GM18858 (cell line): ENCODE data around the gene DCAF7.

Experiments
- ATAC-seq: cut with Tn5 transposase; IDR thresholded peaks from one replicate; pipeline ENCODE4 v1.9.1; 2021; ENCODE audit not compliant: unreplicated experiment

DCAF7 gene

GRCh38 chr17:63579633-63580032 lies 29.4 kb downstream of the DCAF7 start:
- no peak for ATAC-seq

GRCh38 chr17:63587770-63588169 lies 37.5 kb downstream of the DCAF7 start:
- no peak for ATAC-seq

- ATAC-seq: no peak
These were observed 38.5 kb downstream of the DCAF7 start for GRCh38 chr17:63588797-63589196.

DNA sequence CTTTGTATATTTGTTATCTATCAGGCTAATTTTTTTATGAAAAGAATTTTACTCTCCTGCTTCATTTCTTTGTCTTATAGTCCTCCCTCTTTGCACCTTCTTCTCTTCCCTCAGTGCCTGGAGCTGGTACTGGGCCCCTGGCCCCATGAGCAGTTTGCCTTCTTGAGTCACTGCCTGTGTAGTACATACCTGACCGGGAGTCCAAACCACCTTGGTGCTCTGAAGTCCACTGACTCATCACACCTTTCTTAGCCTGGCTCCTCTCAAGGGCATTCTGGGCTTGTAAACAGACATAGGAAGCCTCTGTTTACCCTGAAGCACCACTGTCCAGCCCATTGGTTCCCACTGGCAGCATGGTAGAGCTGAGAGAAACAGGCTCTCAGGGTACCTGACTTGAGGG lies 39.4 kb downstream of the DCAF7 start:
- no peak for ATAC-seq

- ATAC-seq: no peak
These were observed 42.5 kb downstream of the DCAF7 start for GRCh38 chr17:63592797-63593196.

GRCh38 chr17:63595132-63595531 lies 44.9 kb downstream of the DCAF7 start:
- no peak for ATAC-seq

GRCh38 chr17:63596856-63597586 lies 46.7 kb downstream of the DCAF7 start:
- ATAC-seq: no peak

DNA sequence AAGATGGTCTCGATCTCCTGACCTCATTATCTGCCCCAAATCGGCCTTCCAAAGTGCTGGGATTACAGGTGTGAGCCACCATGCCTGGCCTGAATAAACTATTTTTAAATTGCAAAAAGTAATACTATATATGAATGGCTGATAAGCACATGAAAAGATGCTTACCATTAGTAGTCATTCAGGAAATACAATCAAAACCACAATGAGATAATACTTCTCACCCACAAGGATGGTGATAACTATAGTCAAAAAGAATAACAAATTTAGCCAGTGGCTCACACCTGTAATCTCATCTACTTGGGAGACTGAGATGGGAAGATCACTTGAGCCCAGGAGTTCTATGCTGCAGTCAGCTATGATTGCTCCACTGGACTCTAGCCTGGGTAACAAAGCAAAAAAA lies 48.0 kb downstream of the DCAF7 start:
- ATAC-seq: no peak

GRCh38 chr17:63600569-63601438 lies 50.5 kb downstream of the DCAF7 start, which contains the start of gene TACO1:
Gene TACO1 (plus strand): TSS chr17:63600895. CDS start chr17:63601084, 189 bp downstream.
- ATAC-seq: peak; percentile 56

DNA sequence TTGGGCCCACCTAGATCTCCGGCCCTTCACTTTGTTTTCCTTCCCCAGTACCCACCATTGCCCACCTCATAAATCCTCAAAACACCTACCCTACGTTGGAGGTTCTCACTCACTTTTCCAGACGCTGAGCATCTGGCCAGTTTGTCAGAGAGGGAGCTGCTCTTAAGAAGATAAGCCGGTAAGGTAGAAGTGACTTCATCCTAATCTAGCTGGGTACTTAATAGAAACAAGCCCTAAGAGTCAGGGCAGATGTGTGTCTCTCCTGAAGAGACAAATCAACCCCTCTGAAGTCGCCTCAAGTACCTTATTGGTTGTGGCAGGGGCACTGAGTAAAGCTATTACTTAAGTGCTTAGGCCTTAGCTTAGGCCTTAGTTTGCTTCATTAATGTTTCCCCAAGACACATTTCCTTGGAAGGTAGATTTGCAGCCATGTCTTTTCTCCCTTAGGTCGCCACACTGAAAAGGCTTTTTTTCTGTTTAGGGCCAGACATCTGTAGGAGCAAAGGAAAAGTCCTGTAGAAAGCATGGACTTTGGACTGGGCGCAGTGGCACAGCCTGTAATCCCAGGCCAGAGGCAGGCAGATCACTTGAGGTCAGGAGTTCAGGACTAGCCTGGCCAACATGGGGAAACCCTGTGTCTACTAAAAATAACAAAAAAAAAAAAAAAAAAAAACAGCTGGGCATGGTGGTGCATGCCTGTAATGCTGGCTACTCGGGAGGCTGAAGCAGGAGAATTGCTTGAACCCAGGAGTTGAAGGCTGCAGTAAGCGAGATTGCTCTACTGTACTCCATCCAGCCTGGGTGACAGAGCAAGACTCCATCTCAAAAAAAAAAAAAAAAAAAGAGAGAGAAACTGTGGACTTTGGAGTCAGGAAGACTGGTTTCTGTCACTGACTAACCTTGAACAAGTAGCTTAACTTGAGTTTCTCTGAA lies 51.4 kb downstream of the DCAF7 start:
- no peak for ATAC-seq

DNA sequence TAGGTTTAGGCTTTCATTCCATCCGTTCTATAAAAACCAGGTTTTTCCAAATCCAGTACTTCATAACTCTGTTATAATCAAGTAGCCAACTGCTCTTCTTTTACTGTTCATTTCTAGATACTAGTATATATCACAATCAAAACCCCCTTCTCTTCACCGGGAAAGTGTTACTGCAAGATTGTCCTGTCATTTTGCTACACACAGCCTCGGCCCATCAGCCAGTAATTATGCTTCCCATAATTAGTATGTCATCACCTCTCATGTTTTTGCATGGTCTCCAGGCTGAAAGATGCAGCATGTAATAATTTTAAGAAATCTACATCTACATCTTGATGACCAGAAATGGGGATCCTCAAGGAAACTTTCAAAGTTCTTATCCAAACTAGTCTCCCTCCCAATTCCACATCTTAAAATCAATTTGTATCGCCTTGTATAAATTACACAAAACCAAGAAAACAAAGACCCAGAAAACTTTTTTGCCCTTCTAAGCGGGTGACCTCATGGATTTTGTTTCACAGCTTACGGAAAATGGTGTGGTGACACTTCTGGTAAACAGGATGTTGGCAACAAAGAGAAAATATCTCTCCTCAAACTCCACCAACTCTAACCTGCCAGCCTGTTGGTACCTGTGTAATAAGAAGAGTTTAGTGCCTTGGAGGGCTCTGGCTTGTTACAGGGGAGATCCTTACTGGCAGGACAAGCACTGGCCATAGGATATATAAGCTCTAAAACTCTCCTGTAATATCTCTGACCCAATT lies 59.7 kb downstream of the DCAF7 start:
- no peak for ATAC-seq

DNA sequence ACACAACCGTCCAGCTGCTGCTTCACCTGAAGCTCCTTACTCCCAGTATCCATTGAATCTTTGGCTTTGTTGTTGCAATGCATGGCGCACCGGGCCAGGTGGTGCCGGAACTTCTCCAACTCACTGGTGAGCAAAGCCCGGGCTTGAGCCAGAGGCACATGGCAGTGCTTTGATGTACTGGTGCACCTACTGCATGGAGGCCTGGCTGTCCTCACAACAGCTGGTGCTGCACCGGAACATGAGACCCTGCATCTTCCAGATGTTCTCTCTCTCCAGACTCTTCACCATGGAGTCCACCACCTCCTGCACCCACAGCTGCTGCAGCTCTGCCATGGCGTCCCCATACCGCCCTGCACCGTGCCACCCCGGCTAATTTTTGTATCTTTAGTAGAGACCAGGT lies 60.6 kb downstream of the DCAF7 start:
- ATAC-seq: no peak

GRCh38 chr17:63611354-63611753 lies 61.1 kb downstream of the DCAF7 start:
- no peak for ATAC-seq

- no peak for ATAC-seq
These were observed 63.4 kb downstream of the DCAF7 start for GRCh38 chr17:63613663-63614062.

DNA sequence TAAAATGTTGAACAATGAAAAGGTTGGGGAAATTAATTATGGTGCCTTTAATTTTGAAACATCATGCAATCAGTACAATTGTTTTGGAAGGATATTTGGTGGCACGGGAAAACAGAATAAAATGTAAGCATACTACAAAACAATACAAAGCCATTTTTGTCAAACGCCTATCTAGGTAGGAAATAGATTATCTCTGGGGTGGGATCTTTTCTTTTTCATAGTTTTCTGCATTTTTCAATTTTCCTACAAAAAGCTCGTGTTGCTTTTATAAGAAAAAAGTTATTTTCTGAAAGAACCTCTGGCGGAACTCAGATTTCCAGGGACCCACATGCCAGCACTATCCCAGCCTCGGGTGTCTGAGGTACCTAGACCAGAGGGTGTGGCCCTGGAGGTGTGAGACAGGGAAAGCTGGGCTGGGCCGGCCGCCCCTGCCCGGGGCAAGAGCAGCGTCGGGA lies 71.0 kb downstream of the DCAF7 start:
- no peak for ATAC-seq

DNA sequence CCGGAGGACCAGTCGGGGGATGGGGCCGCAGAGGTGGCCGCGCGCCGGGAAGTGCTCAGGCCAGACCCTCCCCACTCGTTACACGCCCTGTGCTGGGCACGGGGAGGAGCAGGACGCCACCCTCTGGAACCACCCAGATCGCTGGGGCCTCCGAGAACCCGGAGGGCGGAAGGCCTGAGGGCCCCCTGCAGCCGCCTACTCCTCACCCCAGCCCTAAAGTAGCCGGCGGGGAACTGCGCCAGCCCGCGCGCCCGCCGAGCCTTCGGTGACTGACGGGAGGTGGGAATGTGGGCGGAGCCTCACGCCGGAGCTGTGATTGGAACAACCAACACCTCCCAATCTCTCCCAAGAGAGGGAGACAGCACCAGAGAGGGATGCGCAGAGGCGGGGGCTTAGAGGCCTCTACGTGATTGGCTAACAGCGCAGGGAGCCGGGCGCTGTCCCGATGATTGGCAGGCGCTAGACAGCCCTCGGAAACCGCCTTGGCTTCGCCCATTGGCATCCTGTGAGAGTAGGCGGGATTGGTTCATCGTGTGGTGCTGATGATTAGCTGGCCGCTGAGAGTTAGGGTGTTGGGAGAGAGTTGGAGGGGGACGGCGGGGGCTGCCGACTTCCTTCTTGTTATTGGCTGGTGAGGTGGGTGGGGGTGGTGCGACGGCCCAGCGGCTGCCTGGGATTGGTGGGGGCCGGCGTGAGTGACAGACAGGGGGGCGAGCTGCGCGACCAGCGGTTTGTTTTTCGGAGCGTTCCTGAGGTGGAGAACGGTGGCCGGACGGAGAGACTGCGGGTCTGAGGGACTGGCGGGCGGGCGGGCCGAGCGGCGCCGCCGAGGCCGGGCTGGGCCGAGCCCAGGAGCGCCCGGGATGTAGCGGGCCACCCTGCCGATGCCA lies 71.7 kb downstream of the DCAF7 start, which contains the start of gene MAP3K3:
TSS of gene MAP3K3 (plus strand) at position 734 of the 890 bp plus-strand sequence. CDS start 343 bp downstream, outside the sequence.
- peak; percentile 84 for ATAC-seq

DNA sequence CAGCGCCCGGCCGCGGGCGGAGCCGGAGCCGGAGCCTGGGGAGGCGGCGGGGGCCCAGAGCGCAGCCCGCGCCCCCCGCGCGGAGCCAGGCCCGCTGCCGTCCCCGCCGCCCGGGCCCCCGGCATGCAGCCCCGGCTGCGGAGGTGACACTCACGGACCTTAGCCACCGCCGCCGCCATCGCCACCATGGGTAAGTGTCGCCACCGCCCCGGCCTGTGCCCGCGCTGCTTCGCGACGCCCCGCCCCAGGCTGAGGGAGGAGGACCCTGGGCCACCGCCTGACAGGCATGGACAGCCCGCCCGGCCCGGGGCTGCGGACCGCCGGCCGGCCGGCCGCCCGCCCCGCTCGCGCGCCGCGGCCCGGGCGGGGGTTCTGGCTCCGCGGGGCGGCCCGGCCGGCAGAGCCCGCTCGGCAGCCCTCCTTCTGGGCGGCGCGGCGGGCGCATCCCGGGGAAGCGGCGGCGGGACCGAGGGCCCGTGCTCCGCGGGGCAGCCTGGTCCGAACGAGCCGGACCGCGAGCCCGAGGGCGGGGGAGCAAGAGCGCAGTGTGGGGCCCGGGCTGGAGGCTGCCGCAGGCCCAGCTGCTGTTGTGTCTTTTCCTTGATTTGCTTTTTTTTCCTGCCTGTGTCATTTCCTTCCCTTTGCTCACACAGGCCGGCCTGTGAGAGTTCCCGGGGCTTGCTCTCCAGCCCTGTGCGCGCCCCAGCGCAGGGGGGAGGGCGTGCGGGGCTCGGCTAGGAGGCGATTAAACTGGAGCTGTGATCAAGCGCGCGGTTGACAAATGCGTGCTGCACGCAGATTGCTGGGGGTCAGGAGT lies 72.5 kb downstream of the DCAF7 start:
- ATAC-seq: peak; percentile 7
